ENCODE data around the gene STEAP1B.
"Not testable (repeated sequence)": the region's sequence is repeated elsewhere in the genome, so short reads cannot be mapped to it uniquely, and the experiment has no call there.

The STEAP1B gene

GRCh38 chr7:22496912-22497311, 3.1 kb downstream of the STEAP1B start:
- DNase-seq (ENCODE audit: low read depth in 3 of 3): not testable (repeated sequence)

GRCh38 chr7:22496296-22496888, 3.6 kb downstream of the STEAP1B start:
- DNase-seq (ENCODE audit: low read depth in 3 of 3): not testable (repeated sequence)

- not testable (repeated sequence) for DNase-seq (ENCODE audit: low read depth in 3 of 3)
These were observed 6.6 kb downstream of the STEAP1B start for GRCh38 chr7:22493160-22493925.

- peak; percentile 29 to 56 (median 47) for DNase-seq (ENCODE audit: low read depth in 3 of 3)
These were observed 11.1 kb downstream of the STEAP1B start for GRCh38 chr7:22488643-22489462.

- no peak for DNase-seq (ENCODE audit: low read depth in 3 of 3)
These were observed 11.9 kb downstream of the STEAP1B start for GRCh38 chr7:22487978-22488642.

GRCh38 chr7:22486597-22486996, 13.4 kb downstream of the STEAP1B start:
- no peak for DNase-seq (ENCODE audit: low read depth in 3 of 3)

- DNase-seq (ENCODE audit: low read depth in 3 of 3): no peak
These were observed 14.8 kb downstream of the STEAP1B start for GRCh38 chr7:22485189-22485588.

GRCh38 chr7:22482503-22482902, 17.5 kb downstream of the STEAP1B start:
- DNase-seq (ENCODE audit: low read depth in 3 of 3): no peak

- no peak for DNase-seq (ENCODE audit: low read depth in 3 of 3)
These were observed 18.3 kb downstream of the STEAP1B start for GRCh38 chr7:22481726-22482125.

GRCh38 chr7:22480523-22481075, 19.4 kb downstream of the STEAP1B start:
- no peak for DNase-seq (ENCODE audit: low read depth in 3 of 3)

- DNase-seq (ENCODE audit: low read depth in 3 of 3): no peak
These were observed 22.0 kb downstream of the STEAP1B start for GRCh38 chr7:22477876-22478450.

- DNase-seq (ENCODE audit: low read depth in 3 of 3): no peak
These were observed 22.7 kb downstream of the STEAP1B start for GRCh38 chr7:22477262-22477661.

GRCh38 chr7:22476824-22477223, 23.2 kb downstream of the STEAP1B start:
- no peak for DNase-seq (ENCODE audit: low read depth in 3 of 3)

- DNase-seq (ENCODE audit: low read depth in 3 of 3): no peak
These were observed 25.3 kb downstream of the STEAP1B start for GRCh38 chr7:22474645-22475044.

- DNase-seq (ENCODE audit: low read depth in 3 of 3): no peak
These were observed 29.0 kb downstream of the STEAP1B start for GRCh38 chr7:22470981-22471380.

GRCh38 chr7:22469371-22470143, 30.4 kb downstream of the STEAP1B start:
- no peak for DNase-seq (ENCODE audit: low read depth in 3 of 3)

GRCh38 chr7:22468609-22469008, 31.4 kb downstream of the STEAP1B start:
- DNase-seq (ENCODE audit: low read depth in 3 of 3): no peak

- no peak for DNase-seq (ENCODE audit: low read depth in 3 of 3)
These were observed 35.7 kb downstream of the STEAP1B start for GRCh38 chr7:22464299-22464698.

- no peak for DNase-seq (ENCODE audit: low read depth in 3 of 3)
These were observed 39.5 kb downstream of the STEAP1B start for GRCh38 chr7:22460363-22460988.

GRCh38 chr7:22457471-22457870, 42.5 kb downstream of the STEAP1B start:
- DNase-seq (ENCODE audit: low read depth in 3 of 3): no peak

Measured in stimulated activated CD4-positive, alpha-beta T cell treated with anti-CD3 and anti-CD28 coated beads, TNF-alpha, amount 100 ng/mL, for 24 hours (primary cell).